ENCODE data around the gene RBBP5.

Gene RBBP5

DNA sequence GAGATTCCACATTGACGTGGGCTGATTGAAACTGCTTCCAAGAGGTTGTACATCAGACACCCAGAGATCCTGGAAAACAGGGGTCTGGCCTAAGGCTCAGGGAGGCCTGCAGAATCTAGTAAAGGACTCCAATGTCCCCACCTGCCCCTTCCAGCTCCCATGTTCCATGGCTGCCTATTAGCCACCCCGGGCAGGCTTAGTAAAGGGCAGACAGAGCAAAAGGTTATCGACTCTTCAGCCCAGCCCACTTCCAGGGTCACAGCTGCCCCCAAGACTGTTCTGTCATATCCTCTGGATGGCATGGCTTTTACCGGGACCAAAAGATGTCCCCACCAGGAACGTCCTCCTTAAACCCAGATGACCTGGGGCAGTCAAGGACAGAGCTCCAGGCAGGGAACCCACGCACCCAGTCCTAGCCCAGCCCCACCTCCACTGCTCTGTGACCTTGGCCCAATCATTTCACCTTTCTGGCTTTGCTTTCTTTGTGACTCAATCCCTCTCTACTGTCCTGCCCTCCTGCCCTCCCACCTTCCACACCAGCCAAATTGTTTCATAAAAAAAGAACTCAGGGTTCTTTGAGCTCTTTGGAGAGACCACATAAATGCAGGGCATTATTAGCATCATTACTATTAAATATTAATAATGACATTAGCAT, 83.5 kb downstream of the RBBP5 start:
- TF ChIP-seq, protein P1, sequence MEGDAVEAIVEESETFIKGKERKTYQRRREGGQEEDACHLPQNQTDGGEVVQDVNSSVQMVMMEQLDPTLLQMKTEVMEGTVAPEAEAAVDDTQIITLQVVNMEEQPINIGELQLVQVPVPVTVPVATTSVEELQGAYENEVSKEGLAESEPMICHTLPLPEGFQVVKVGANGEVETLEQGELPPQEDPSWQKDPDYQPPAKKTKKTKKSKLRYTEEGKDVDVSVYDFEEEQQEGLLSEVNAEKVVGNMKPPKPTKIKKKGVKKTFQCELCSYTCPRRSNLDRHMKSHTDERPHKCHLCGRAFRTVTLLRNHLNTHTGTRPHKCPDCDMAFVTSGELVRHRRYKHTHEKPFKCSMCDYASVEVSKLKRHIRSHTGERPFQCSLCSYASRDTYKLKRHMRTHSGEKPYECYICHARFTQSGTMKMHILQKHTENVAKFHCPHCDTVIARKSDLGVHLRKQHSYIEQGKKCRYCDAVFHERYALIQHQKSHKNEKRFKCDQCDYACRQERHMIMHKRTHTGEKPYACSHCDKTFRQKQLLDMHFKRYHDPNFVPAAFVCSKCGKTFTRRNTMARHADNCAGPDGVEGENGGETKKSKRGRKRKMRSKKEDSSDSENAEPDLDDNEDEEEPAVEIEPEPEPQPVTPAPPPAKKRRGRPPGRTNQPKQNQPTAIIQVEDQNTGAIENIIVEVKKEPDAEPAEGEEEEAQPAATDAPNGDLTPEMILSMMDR (IDR thresholded peaks at IDR 0.05; ENCODE audit: extremely low read depth, insufficient read depth, missing control alignments): no peak
- in situ Hi-C loops (cut with MboI; ENCODE audit: low pct_unique_long_range_greater_than_20kb, low sequenced_read_pairs, unreplicated experiment): no loop called here
- DNase-seq (ENCODE audit: low spot score): no peak

DNA sequence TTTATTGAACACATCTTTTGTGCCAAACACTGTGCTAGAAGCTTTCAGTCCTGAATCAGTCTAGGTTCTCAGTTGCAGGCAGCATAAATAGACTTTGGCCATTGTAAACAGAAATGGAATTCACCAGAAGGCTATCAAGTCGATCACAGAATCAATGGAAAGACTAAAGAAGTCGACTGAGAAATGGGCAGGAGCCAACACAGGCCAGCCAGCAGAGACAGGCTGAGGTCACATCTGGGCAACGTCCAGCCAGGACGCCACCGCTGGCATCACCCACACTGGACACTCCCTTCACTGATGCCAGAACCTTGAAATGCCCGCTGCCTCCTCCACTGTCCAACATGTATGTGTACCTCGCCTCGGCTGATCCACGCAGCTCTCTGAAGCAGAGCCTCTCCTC, 84.2 kb downstream of the RBBP5 start:
- DNase-seq (ENCODE audit: low spot score): no peak
- TF ChIP-seq, protein P1 (IDR thresholded peaks at IDR 0.05; ENCODE audit: extremely low read depth, insufficient read depth, missing control alignments): no peak
- in situ Hi-C loops (cut with MboI; ENCODE audit: low pct_unique_long_range_greater_than_20kb, low sequenced_read_pairs, unreplicated experiment): no loop called here
